HepG2 (cell line): ENCODE data around the gene PGA3. TPM values are rescaled to one million over a fixed set of nuclear protein-coding genes. Genes with fewer than 3 reads are reported as not detected.
"Not testable (repeated sequence)": the region's sequence is repeated elsewhere in the genome, so short reads cannot be mapped to it uniquely, and the experiment has no call there.

Experiments used
- ATAC-seq: fragments of 200-7000 bp; cut with Tn5 transposase; 3 replicates; pipeline ENCODE4 v1.9.1; 2020; ENCODE audit warnings: mild to moderate bottlenecking, moderate library complexity
- BruUV-seq: library from RNA; stranded (reverse); fragments of 400-500 nt; replicated peaks from 2 replicates; lab custom pipeline; 2021; lab: Mats Ljungman, UMichigan
- CTCF ChIA-PET: fragments of 300-600 bp; formaldehyde crosslinking; extraction: SDS; loops from one replicate; lab custom pipeline; 2021; ENCODE audit warnings: low total read pairs, inconsistent platforms, low intra/inter-chr PET ratio; lab: Yijun Ruan, JAX
- POLR2A ChIA-PET: fragments of 350-600 bp; sonication (Branson Sonifier 250); formaldehyde crosslinking; loops from one replicate; lab custom pipeline; 2020; ENCODE audit warnings: antibody characterized with exemption, inconsistent platforms; lab: Yijun Ruan, JAX
- DNase-seq: peaks from one replicate; pipeline ENCODE4 v3.0.0-alpha.2; 2015; ENCODE audit warnings: low spot score
- FAIRE-seq: peaks from 3 replicates; lab custom pipeline; 2011; peaks lifted over from hg19 to GRCh38; lab: Jason Lieb, UNC
- H2AFZ ChIP-seq: one replicate; pipeline ENCODE4 v1.6.1; 2011; ENCODE audit warnings: low read length, inconsistent platforms
- H3K27ac ChIP-seq: fragments of 300-600 bp; 3 replicates; pipeline ENCODE4 v1.8.0; 2011; ENCODE audit warnings: mixed run types, mild to moderate bottlenecking, mixed read lengths, low read length, inconsistent platforms; ENCODE audit not compliant: insufficient read depth; ENCODE audit errors: extremely low read length
- H3K27me3 ChIP-seq, 2 experiments: fragments of 200-600 bp in 1 of 2; 2 replicates in 1 of 2; 3 replicates in 1 of 2; pipeline versions ENCODE4 v1.6.0 to v1.8.0; 2011; ENCODE audit warnings: low read length in 2 of 2, mild to moderate bottlenecking in 2 of 2, moderate library complexity in 2 of 2, inconsistent platforms in 1 of 2; ENCODE audit not compliant: insufficient read depth in 2 of 2, control insufficient read depth in 1 of 2
- H3K36me3 ChIP-seq, 2 experiments: fragments of 200-600 bp in 1 of 2; replicated peaks in 1 of 2; 2 replicates in 1 of 2; 3 replicates in 1 of 2; pipeline versions ENCODE4 v1.5.1 to v1.8.0; 2011; ENCODE audit warnings: low read length in 2 of 2, inconsistent platforms in 1 of 2; ENCODE audit not compliant: insufficient read depth in 2 of 2, control insufficient read depth in 1 of 2
- H3K4me1 ChIP-seq: 2 replicates; pipeline ENCODE4 v1.5.1; 2012; ENCODE audit warnings: low read length, inconsistent platforms; ENCODE audit not compliant: insufficient read depth
- H3K4me2 ChIP-seq: 2 replicates; pipeline ENCODE4 v1.6.0; 2011; ENCODE audit warnings: low read depth, low read length, inconsistent platforms
- H3K4me3 ChIP-seq, 3 experiments: fragments of 200-600 bp in 1 of 3; sonication (generic), shearing (Covaris generic) in 1 of 3; replicated peaks in 1 of 3; 2 replicates each; pipeline ENCODE4 v1.5.1; 2011 to 2016; ENCODE audit warnings: low read length in 3 of 3, inconsistent platforms in 2 of 3, low read depth in 2 of 3, mild to moderate bottlenecking in 2 of 3, control low read depth in 1 of 3, mixed read lengths in 1 of 3; ENCODE audit not compliant: insufficient read depth in 1 of 3
- H3K79me2 ChIP-seq: one replicate; pipeline ENCODE4 v1.6.1; 2011; ENCODE audit warnings: low read length, inconsistent platforms; ENCODE audit not compliant: insufficient read depth
- H3K9ac ChIP-seq: 2 replicates; pipeline ENCODE4 v1.6.0; 2011; ENCODE audit warnings: mild to moderate bottlenecking, low read depth, low read length, inconsistent platforms; ENCODE audit not compliant: insufficient read depth
- H3K9me3 ChIP-seq: 2 replicates; pipeline ENCODE4 v1.5.1; 2012; ENCODE audit warnings: mild to moderate bottlenecking, low read length
- H4K20me1 ChIP-seq: 2 replicates; pipeline ENCODE4 v1.6.0; 2011; ENCODE audit warnings: inconsistent platforms, mild to moderate bottlenecking, low read length, moderate library complexity; ENCODE audit not compliant: insufficient read depth
- WGBS: methylation state at CpG from one replicate; pipeline ENCODE4 v1.1.6; 2017; ENCODE audit warnings: low lambda C conversion rate; 5-methylcytosine and 5-hydroxymethylcytosine counted together
- in situ Hi-C: cut with HindIII; loops from 2 replicates; pipeline ENCODE4 v1.10.0; 2017; ENCODE audit warnings: low pct_unique_long_range_greater_than_20kb; ENCODE audit not compliant: extremely low pct_ligation_motif_present
- intact Hi-C: fragments of 100-400 bp; cut with micrococcal nuclease; formaldehyde crosslinking; loops from one replicate; pipeline ENCODE4 v1.10.0; 2022; ENCODE audit not compliant: unreplicated experiment
- polyA plus RNA-seq, 8 experiments: library from polyadenylated mRNA; depleted of rRNA in 3 of 8; stranded (reverse) in 7 of 8; unstranded in 1 of 8; fragments of >200 nt; fragmentation: Illumina TruSeq in 4 of 8; extraction: Trizol in 4 of 8; gene quantifications; 2 replicates each; pipeline versions ENCODE4 v1.2.1 to v1.2.3, GENCODE V29; 2011 to 2016; ENCODE audit warnings: low read depth in 4 of 8, missing spikeins in 1 of 8, mixed read lengths in 1 of 8; ENCODE audit not compliant: insufficient read depth in 1 of 8
- total RNA-seq, 5 experiments: library from RNA; depleted of rRNA; stranded (reverse); fragments of >200 nt; fragmentation: Illumina TruSeq; extraction: Trizol; gene quantifications; 2 replicates each; pipeline ENCODE4 v1.2.3, GENCODE V29; 2016; ENCODE audit warnings: low read depth in 1 of 5

Gene PGA3
- total and polyA plus RNA-seq, 2 of the 13 experiments (the other 11 are each of a cell fraction or from before 2014, with no cell fraction given): not detected

DNA sequence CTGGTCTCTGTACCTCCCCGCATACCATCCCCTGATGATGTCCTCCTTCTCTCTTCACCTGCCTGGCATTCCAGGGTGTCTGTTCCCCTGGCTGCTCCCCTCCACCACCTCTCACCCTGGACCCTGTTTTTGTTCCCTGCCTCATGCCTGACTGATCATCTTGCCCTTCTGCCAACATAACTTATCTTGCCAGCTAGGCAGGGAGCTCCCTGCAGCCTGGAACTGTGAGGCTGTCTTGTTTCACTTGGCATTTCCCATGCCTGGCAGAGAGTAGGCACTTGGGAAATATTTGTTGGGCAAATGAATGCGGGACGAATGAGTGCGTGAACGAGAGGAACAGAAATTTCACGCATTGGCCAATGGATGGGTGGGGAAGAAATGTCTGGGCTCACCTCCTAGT, 26.1 kb downstream of the PGA3 start:
- ATAC-seq, BruUV-seq, FAIRE-seq, POLR2A ChIA-PET, H3K9ac ChIP-seq, intact Hi-C loops, H4K20me1 ChIP-seq, H2AFZ ChIP-seq, H3K9me3 ChIP-seq, H3K4me2 ChIP-seq, H3K27me3 ChIP-seq, H3K4me3 ChIP-seq, H3K79me2 ChIP-seq, H3K36me3 ChIP-seq, in situ Hi-C loops, CTCF ChIA-PET, H3K4me1 ChIP-seq, DNase-seq, H3K27ac ChIP-seq: not testable (repeated sequence)
- WGBS: no CpG with 5 or more reads among the region's 6 CpGs

DNA sequence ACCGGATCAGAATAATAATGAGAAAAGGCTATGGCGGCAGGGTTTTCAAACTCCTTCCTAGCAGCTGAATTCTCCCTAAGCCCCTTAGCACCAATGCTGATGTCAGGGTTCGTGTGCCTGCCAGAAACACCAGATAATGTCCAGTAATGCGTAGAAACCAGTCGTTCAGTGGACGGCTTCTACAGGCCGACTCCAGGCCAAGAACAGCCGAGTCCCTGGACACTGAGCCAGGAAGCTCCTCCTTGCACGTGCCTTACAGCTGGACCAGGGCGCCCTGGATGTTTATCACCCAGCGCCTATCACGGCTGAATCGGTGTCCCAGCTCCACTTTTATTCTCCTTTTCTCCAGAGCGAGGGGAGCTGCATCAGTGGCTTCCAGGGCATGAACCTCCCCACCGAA, 27.7 kb downstream of the PGA3 start:
- H2AFZ ChIP-seq, DNase-seq, H3K9me3 ChIP-seq, H3K4me2 ChIP-seq, BruUV-seq, H3K4me3 ChIP-seq, CTCF ChIA-PET, H3K27ac ChIP-seq, ATAC-seq, H3K79me2 ChIP-seq, POLR2A ChIA-PET, H3K4me1 ChIP-seq, H3K9ac ChIP-seq, intact Hi-C loops, H3K27me3 ChIP-seq, H3K36me3 ChIP-seq, H4K20me1 ChIP-seq, FAIRE-seq, in situ Hi-C loops: not testable (repeated sequence)
- no CpG with 5 or more reads among the region's 15 CpGs for WGBS

GRCh38 chr11:61231585-61231984, 28.3 kb downstream of the PGA3 start:
- H3K27ac ChIP-seq, CTCF ChIA-PET, FAIRE-seq, H3K9me3 ChIP-seq, intact Hi-C loops, H3K9ac ChIP-seq, H2AFZ ChIP-seq, H3K4me2 ChIP-seq, H3K27me3 ChIP-seq, in situ Hi-C loops, H3K4me3 ChIP-seq, DNase-seq, H3K36me3 ChIP-seq, H3K79me2 ChIP-seq, H4K20me1 ChIP-seq, H3K4me1 ChIP-seq, POLR2A ChIA-PET, BruUV-seq, ATAC-seq: not testable (repeated sequence)
- no CpG with 5 or more reads among the region's 5 CpGs for WGBS

- H3K36me3 ChIP-seq, BruUV-seq, intact Hi-C loops, H3K9ac ChIP-seq, H2AFZ ChIP-seq, FAIRE-seq, H3K27ac ChIP-seq, H3K4me3 ChIP-seq, H3K4me2 ChIP-seq, H3K4me1 ChIP-seq, POLR2A ChIA-PET, H3K9me3 ChIP-seq, H3K79me2 ChIP-seq, H4K20me1 ChIP-seq, DNase-seq, H3K27me3 ChIP-seq, ATAC-seq, CTCF ChIA-PET, in situ Hi-C loops: not testable (repeated sequence)
- WGBS: no CpG with 5 or more reads among the region's 3 CpGs
Measured at GRCh38 chr11:61232548-61233145, 29.3 kb downstream of the PGA3 start.
